Liver (tissue), 9 donors: ENCODE results near the gene GTPBP2. TPM values are rescaled to one million over a fixed set of nuclear protein-coding genes. Genes with fewer than 3 reads are reported as not detected.

Experiments
- DNase-seq: peaks from one replicate; pipeline ENCODE4 v3.0.0-alpha.2; 2017; ENCODE audit warnings: low spot score
- H3K27ac ChIP-seq, 2 donors: one replicate each; pipeline ENCODE4 v1.7.0; 2013; ENCODE audit warnings: inconsistent platforms in 2 of 2, low read length in 2 of 2, control low read depth in 1 of 2, low read depth in 1 of 2, mild to moderate bottlenecking in 1 of 2
- H3K27me3 ChIP-seq, 4 donors: one replicate each; pipeline versions ENCODE4 v1.6.1 to v1.7.0; 2013; ENCODE audit warnings: low read length in 3 of 4, inconsistent platforms in 1 of 4, mild to moderate bottlenecking in 1 of 4, moderate library complexity in 1 of 4; ENCODE audit not compliant: control insufficient read depth in 4 of 4, insufficient read depth in 4 of 4
- H3K36me3 ChIP-seq, 4 donors: one replicate each; pipeline versions ENCODE4 v1.6.1 to v1.7.0; 2013; ENCODE audit warnings: low read length in 3 of 4, mild to moderate bottlenecking in 3 of 4, low read depth in 1 of 4, moderate library complexity in 1 of 4; ENCODE audit not compliant: control insufficient read depth in 4 of 4, insufficient read depth in 3 of 4
- H3K4me1 ChIP-seq, 4 donors: one replicate each; pipeline versions ENCODE4 v1.6.1 to v1.7.0; 2013; ENCODE audit warnings: low read length in 3 of 4, mild to moderate bottlenecking in 3 of 4, moderate library complexity in 1 of 4; ENCODE audit not compliant: control insufficient read depth in 4 of 4, insufficient read depth in 4 of 4
- H3K4me3 ChIP-seq, 3 donors: one replicate each; pipeline versions ENCODE4 v1.6.1 to v1.7.0; 2013; ENCODE audit warnings: low read length in 3 of 3, control low read depth in 1 of 3, low read depth in 1 of 3, mild to moderate bottlenecking in 1 of 3
- H3K9ac ChIP-seq, 2 donors: one replicate each; pipeline ENCODE4 v1.7.0; 2013; ENCODE audit warnings: low read length in 2 of 2, mild to moderate bottlenecking in 2 of 2, moderate library complexity in 2 of 2, control low read depth in 1 of 2, low read depth in 1 of 2
- H3K9me3 ChIP-seq, 4 donors: one replicate each; pipeline versions ENCODE4 v1.6.1 to v1.7.0; 2013; ENCODE audit warnings: low read length in 3 of 4; ENCODE audit not compliant: control insufficient read depth in 4 of 4
- EGR1 ChIP-seq, 2 donors: IDR thresholded peaks; 2 replicates each; pipeline ENCODE4 v1.6.1; 2016 to 2018; ENCODE audit warnings: antibody characterized with exemption in 2 of 2, low read depth in 2 of 2
- FOXA1 ChIP-seq: IDR thresholded peaks from 2 replicates; pipeline ENCODE4 v1.6.1; 2016; ENCODE audit warnings: antibody characterized with exemption
- FOXA2 ChIP-seq: IDR thresholded peaks from 2 replicates; pipeline ENCODE4 v1.6.1; 2016; ENCODE audit warnings: antibody characterized with exemption
- GABPA ChIP-seq, 2 donors: IDR thresholded peaks in 1 of 2; conservative IDR thresholded peaks in 1 of 2; 2 replicates each; pipeline ENCODE4 v1.6.1; 2016; ENCODE audit warnings: antibody characterized with exemption in 2 of 2, mild to moderate bottlenecking in 1 of 2, moderate library complexity in 1 of 2
- HNF4A ChIP-seq, 2 donors: conservative IDR thresholded peaks; 2 replicates each; pipeline ENCODE4 v1.6.1; 2016; ENCODE audit warnings: antibody characterized with exemption in 2 of 2, mild to moderate bottlenecking in 2 of 2
- HNF4G ChIP-seq: IDR thresholded peaks from 2 replicates; pipeline ENCODE4 v1.6.1; 2016; ENCODE audit warnings: antibody characterized with exemption
- JUND ChIP-seq, 2 donors: IDR thresholded peaks; 2 replicates each; pipeline ENCODE4 v1.6.1; 2016; ENCODE audit warnings: antibody characterized with exemption in 2 of 2
- NR2F2 ChIP-seq: IDR thresholded peaks from 2 replicates; pipeline ENCODE4 v1.6.1; 2016; ENCODE audit warnings: antibody characterized with exemption
- RAD21 ChIP-seq, 2 donors: IDR thresholded peaks; 2 replicates each; pipeline ENCODE4 v1.6.1; 2016; ENCODE audit warnings: antibody characterized with exemption in 2 of 2, mild to moderate bottlenecking in 2 of 2
- RXRA ChIP-seq, 2 donors: IDR thresholded peaks; 2 replicates each; pipeline ENCODE4 v1.6.1; 2017 to 2018; ENCODE audit warnings: antibody characterized with exemption in 2 of 2, mild to moderate bottlenecking in 1 of 2
- SP1 ChIP-seq: IDR thresholded peaks from 2 replicates; pipeline ENCODE4 v1.6.1; 2018; ENCODE audit warnings: antibody characterized with exemption, mild to moderate bottlenecking
- TAF1 ChIP-seq: conservative IDR thresholded peaks from 2 replicates; pipeline ENCODE4 v1.6.1; 2016; ENCODE audit warnings: antibody characterized with exemption, mild to moderate bottlenecking
- YY1 ChIP-seq: IDR thresholded peaks from 2 replicates; pipeline ENCODE4 v1.6.1; 2016; ENCODE audit warnings: antibody characterized with exemption, mild to moderate bottlenecking
- WGBS: extraction: QIAGEN DNeasy Blood & Tissue Kit; methylation state at CpG from one replicate; pipeline ENCODE4 v1.1.7; 2013; 5-methylcytosine and 5-hydroxymethylcytosine counted together
- polyA plus RNA-seq, 2 donors: library from polyadenylated mRNA; stranded (reverse) in 1 of 2; unstranded in 1 of 2; fragments of 200-250 nt in 1 of 2; fragments of >200 nt in 1 of 2; fragmentation: Nextera tagmentation in 1 of 2; extraction: Ambion mirVana in 1 of 2; gene quantifications; one replicate each; pipeline versions ENCODE4 v1.2.1 to v1.2.3, GENCODE V29; 2013 to 2015
- total RNA-seq, 2 donors: library from RNA; depleted of rRNA; stranded (reverse); fragments of >200 nt; gene quantifications; one replicate each; pipeline ENCODE4 v1.2.3, GENCODE V29; 2014
- TF ChIP-seq, protein P1 (sequence below): IDR thresholded peaks from 2 replicates; pipeline ENCODE4 v1.6.1; 2016; ENCODE audit warnings: antibody characterized with exemption, mild to moderate bottlenecking
- TF ChIP-seq, protein P2 (sequence below): IDR thresholded peaks from 2 replicates; pipeline ENCODE4 v1.6.1; 2016; ENCODE audit warnings: antibody characterized with exemption
- TF ChIP-seq, protein P3 (sequence below): fragments of 150-350 bp; IDR thresholded peaks from 2 replicates; pipeline ENCODE4 v1.5.1; 2017; ENCODE audit warnings: improper control_type of control experiment, low read depth, low read length; ENCODE audit not compliant: missing input control
- TF ChIP-seq, protein P4 (sequence below): IDR thresholded peaks from 2 replicates; pipeline ENCODE4 v1.6.1; 2016; ENCODE audit warnings: antibody characterized with exemption
- donor health status: healthy.
- donor health status: healthy.
- donor health status: healthy.
- donor health status: healthy.
- donor health status: healthy.

GTPBP2 gene
- total and polyA plus RNA-seq, 4 donors: 7.9 to 69.1 (median 16.1) TPM

DNA sequence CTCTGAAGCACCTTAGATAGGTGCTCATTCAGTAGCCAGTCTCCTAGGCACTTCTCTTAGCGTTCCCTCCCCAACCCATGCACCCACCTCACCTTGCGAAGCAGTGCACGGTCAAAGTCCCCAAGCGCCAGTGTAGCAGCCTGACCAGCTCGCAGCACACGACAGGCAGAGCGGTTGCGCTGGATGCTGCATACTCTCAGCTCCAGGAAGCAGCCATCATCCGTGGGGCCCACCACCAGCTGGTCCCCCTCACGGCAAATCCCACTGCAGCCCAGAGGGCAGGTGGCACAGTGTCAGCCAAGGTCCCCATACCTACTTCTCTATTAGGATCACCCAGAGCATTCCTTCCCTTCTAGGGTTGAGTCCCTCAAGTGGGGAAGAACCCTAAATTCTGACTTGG, 6.5 kb downstream of the GTPBP2 start:
- H3K9me3 ChIP-seq: no peaks in the 10 kb centered on the region
- WGBS: 96% methylated on average over 10 of the region's 10 CpGs
- no peak overlapping the region for H3K4me3 ChIP-seq
- no peak overlapping the region for H3K27ac ChIP-seq
- TF ChIP-seq, protein P1, sequence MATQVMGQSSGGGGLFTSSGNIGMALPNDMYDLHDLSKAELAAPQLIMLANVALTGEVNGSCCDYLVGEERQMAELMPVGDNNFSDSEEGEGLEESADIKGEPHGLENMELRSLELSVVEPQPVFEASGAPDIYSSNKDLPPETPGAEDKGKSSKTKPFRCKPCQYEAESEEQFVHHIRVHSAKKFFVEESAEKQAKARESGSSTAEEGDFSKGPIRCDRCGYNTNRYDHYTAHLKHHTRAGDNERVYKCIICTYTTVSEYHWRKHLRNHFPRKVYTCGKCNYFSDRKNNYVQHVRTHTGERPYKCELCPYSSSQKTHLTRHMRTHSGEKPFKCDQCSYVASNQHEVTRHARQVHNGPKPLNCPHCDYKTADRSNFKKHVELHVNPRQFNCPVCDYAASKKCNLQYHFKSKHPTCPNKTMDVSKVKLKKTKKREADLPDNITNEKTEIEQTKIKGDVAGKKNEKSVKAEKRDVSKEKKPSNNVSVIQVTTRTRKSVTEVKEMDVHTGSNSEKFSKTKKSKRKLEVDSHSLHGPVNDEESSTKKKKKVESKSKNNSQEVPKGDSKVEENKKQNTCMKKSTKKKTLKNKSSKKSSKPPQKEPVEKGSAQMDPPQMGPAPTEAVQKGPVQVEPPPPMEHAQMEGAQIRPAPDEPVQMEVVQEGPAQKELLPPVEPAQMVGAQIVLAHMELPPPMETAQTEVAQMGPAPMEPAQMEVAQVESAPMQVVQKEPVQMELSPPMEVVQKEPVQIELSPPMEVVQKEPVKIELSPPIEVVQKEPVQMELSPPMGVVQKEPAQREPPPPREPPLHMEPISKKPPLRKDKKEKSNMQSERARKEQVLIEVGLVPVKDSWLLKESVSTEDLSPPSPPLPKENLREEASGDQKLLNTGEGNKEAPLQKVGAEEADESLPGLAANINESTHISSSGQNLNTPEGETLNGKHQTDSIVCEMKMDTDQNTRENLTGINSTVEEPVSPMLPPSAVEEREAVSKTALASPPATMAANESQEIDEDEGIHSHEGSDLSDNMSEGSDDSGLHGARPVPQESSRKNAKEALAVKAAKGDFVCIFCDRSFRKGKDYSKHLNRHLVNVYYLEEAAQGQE: no peak
- TF ChIP-seq RXRA (IDR thresholded peaks at IDR 0.05) (no peak), TAF1 (no peak), FOXA2 (no peak), FOXA1 (no peak), GABPA (IDR thresholded peaks at IDR 0.05 in 1 of 2, conservative IDR thresholded peaks at IDR 0.05 in 1 of 2) (no peak), YY1 (no peak), NR2F2 (no peak), HNF4A (conservative IDR thresholded peaks at IDR 0.05) (no peak), RAD21 (IDR thresholded peaks at IDR 0.05) (no peak), JUND (IDR thresholded peaks at IDR 0.05) (no peak), HNF4G (no peak), EGR1 (IDR thresholded peaks at IDR 0.05; ENCODE audit: low read depth in 2 of 2) (no peak), SP1 (no peak)
- TF ChIP-seq, protein P2, sequence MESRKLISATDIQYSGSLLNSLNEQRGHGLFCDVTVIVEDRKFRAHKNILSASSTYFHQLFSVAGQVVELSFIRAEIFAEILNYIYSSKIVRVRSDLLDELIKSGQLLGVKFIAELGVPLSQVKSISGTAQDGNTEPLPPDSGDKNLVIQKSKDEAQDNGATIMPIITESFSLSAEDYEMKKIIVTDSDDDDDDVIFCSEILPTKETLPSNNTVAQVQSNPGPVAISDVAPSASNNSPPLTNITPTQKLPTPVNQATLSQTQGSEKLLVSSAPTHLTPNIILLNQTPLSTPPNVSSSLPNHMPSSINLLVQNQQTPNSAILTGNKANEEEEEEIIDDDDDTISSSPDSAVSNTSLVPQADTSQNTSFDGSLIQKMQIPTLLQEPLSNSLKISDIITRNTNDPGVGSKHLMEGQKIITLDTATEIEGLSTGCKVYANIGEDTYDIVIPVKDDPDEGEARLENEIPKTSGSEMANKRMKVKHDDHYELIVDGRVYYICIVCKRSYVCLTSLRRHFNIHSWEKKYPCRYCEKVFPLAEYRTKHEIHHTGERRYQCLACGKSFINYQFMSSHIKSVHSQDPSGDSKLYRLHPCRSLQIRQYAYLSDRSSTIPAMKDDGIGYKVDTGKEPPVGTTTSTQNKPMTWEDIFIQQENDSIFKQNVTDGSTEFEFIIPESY: no peak
- TF ChIP-seq, protein P3, sequence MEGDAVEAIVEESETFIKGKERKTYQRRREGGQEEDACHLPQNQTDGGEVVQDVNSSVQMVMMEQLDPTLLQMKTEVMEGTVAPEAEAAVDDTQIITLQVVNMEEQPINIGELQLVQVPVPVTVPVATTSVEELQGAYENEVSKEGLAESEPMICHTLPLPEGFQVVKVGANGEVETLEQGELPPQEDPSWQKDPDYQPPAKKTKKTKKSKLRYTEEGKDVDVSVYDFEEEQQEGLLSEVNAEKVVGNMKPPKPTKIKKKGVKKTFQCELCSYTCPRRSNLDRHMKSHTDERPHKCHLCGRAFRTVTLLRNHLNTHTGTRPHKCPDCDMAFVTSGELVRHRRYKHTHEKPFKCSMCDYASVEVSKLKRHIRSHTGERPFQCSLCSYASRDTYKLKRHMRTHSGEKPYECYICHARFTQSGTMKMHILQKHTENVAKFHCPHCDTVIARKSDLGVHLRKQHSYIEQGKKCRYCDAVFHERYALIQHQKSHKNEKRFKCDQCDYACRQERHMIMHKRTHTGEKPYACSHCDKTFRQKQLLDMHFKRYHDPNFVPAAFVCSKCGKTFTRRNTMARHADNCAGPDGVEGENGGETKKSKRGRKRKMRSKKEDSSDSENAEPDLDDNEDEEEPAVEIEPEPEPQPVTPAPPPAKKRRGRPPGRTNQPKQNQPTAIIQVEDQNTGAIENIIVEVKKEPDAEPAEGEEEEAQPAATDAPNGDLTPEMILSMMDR: no peak
- TF ChIP-seq, protein P4, sequence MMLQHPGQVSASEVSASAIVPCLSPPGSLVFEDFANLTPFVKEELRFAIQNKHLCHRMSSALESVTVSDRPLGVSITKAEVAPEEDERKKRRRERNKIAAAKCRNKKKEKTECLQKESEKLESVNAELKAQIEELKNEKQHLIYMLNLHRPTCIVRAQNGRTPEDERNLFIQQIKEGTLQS: no peak
- H3K36me3 ChIP-seq: peaks cover 3 to 51% (median 31%) of the 10 kb centered on the region in 4 donors
- H3K9ac ChIP-seq: no peak overlapping the region
- H3K27me3 ChIP-seq: no peaks in the 10 kb centered on the region
- H3K4me1 ChIP-seq: peaks cover 0 to 9% (median 5%) of the 10 kb centered on the region in 4 donors
- DNase-seq: no peak

DNA sequence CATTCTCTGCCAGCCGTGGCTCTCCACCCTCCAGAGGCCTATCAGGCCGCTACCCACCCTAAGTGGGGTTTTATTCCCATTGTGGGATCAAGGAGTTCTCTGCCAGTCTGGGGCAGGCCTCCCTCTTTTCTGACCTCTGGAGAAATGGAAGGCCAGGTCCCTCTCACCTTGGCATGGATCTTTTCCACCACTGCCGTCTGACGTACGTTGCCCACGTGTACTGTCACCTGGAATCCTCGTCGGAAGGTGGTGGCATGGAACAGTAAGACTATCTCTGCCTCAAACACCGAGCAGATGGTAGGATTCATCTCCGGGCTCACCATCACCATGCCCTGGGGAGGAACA, 7.3 kb downstream of the GTPBP2 start:
- no peak overlapping the region for H3K4me3 ChIP-seq
- no peak overlapping the region for H3K9ac ChIP-seq
- peaks cover 0 to 3% (median under 1%) of the 10 kb centered on the region in 4 donors for H3K4me1 ChIP-seq
- no peak for DNase-seq
- TF ChIP-seq RAD21 (IDR thresholded peaks at IDR 0.05) (no peak), HNF4G (no peak), TAF1 (no peak), FOXA2 (no peak), RXRA (IDR thresholded peaks at IDR 0.05) (no peak), EGR1 (IDR thresholded peaks at IDR 0.05; ENCODE audit: low read depth in 2 of 2) (no peak), HNF4A (conservative IDR thresholded peaks at IDR 0.05) (no peak)
- TF ChIP-seq, protein P4: no peak
- TF ChIP-seq, protein P1: no peak
- 98% methylated on average over 10 of the region's 10 CpGs for WGBS
- H3K9me3 ChIP-seq: no peaks in the 10 kb centered on the region
- H3K36me3 ChIP-seq: peaks cover 3 to 51% (median 31%) of the 10 kb centered on the region in 4 donors
- no peak overlapping the region for H3K27ac ChIP-seq
- H3K27me3 ChIP-seq: no peaks in the 10 kb centered on the region
